ENCODE data around the gene CASR.

CASR gene

GRCh38 chr3:122307094-122307687 lies 123.7 kb downstream of the CASR start:
- DNase-seq, result no peak

DNA sequence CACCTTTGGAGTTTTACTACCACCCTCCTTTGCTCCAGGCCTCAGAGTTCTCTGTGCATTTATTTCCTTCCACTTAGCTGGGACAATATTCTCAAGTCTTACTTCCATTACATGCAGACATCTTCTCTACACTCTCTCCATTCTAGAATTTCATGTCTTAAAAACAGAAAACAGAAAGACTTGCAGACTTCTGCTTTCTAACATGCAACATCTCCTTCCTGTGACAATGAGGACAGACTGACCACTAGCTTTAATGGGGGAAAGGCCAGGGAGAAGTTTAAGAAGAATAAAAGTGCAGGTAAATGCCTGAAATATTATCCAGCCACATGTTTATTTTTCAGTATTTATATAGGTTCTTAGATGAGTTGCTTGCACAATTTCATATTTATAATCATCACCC lies 124.5 kb downstream of the CASR start:
- no peak for DNase-seq

- no peak for DNase-seq
Measured at GRCh38 chr3:122310361-122310760, 126.9 kb downstream of the CASR start.

- no peak for DNase-seq
Measured at GRCh38 chr3:122312826-122313225, 129.4 kb downstream of the CASR start.

DNA sequence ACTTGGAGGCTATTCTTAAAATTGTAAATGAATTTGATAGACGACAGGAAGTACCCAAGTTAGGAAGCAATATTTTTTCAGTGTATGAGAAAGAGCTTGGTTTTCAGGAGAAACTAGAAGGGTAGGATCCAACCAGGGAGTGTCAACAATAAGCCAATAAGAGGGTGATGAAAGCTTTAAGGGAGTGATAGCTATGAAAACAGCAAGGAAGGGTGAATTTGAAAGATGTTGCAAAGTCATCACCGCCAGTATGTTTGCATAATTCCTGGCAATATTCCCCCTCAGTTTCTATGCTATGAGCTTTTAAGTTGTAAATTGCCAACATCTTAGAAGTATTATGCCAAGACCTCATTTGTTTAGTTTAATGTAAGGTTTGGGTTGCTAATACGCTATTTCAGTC lies 129.8 kb downstream of the CASR start:
- DNase-seq, result no peak

GRCh38 chr3:122314228-122314876 lies 130.9 kb downstream of the CASR start:
- DNase-seq, result no peak

- no peak for DNase-seq
Measured at GRCh38 chr3:122315619-122316018, 132.2 kb downstream of the CASR start.

GRCh38 chr3:122316368-122316767 lies 132.9 kb downstream of the CASR start:
- no peak for DNase-seq

DNA sequence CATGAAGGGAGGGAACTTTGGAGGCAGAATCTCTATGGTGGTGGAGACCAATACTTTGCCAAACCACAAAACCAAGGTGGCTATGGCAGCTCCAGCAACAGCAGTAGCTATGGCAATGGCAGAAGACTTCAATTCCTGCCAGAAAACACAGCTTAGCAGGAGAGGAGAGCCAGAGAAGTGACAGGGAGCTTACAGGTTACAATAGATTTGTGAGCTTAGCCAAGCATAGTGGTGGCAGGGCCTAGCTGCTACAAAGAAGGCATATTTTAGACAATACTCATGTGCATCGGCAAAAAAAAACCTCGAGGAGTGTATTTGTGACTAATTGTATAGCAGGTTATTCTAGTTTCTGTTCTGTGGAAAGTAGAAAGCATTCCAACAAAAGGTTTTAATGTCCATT lies 135.2 kb downstream of the CASR start:
- DNase-seq, result no peak

GRCh38 chr3:122322095-122323075 lies 138.9 kb downstream of the CASR start:
- DNase-seq, result no peak

GRCh38 chr3:122324871-122325323 lies 141.4 kb downstream of the CASR start, which contains the start of gene CSTA:
Gene CSTA (plus strand): TSS chr3:122325248. CDS start chr3:122325293, 45 bp downstream.
- DNase-seq, result no peak

- no peak for DNase-seq
Measured at GRCh38 chr3:122325769-122326168, 142.3 kb downstream of the CASR start.

DNA sequence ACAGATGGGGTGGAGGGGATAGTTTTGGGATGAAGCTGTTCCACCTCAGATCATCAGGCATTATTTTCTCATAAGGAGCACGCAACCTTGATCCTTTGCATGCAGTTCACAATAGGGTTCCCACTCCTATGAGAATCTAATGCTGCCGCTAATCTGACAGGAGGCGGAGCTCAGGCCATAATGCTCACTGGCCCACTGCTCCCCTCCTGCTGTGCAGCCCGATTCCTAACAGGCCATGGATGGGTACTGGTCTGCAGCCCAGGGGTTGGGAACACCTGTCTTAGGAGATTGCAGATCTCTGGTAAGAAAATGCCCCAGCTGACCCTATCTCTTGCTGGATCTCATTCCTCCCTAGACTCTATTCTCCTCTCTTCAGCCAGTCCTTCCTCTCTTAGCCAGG lies 148.4 kb downstream of the CASR start:
- DNase-seq, result no peak

- no peak for DNase-seq
Measured at GRCh38 chr3:122332551-122332950, 149.1 kb downstream of the CASR start.

All from activated CD4-positive, CD25-positive, alpha-beta regulatory T cell (primary cell).